Loucy (cell line): Measurements from ENCODE around the gene PRRG3.

Experiments used
- H2AFZ ChIP-seq: fragments of 200-600 bp; sonication (generic); 2 replicates; pipeline ENCODE4 v1.6.0; 2016; ENCODE audit warnings: antibody characterized with exemption, mild to moderate bottlenecking, low read length, moderate library complexity
- H3F3A ChIP-seq: fragments of 200-600 bp; 2 replicates; pipeline ENCODE4 v1.6.0; 2016; ENCODE audit warnings: antibody characterized with exemption, low read depth, mild to moderate bottlenecking
- H3K27me3 ChIP-seq: fragments of 200-600 bp; sonication (generic); 2 replicates; pipeline ENCODE4 v1.6.1; 2014; ENCODE audit warnings: low read length, mild to moderate bottlenecking; ENCODE audit not compliant: insufficient read depth, poor library complexity, severe bottlenecking
- H3K36me3 ChIP-seq: fragments of 200-600 bp; sonication (generic); 2 replicates; pipeline ENCODE4 v1.6.1; 2016; ENCODE audit warnings: low read length; ENCODE audit not compliant: insufficient read depth
- H3K4me1 ChIP-seq: fragments of 200-600 bp; sonication (generic); 2 replicates; pipeline ENCODE4 v1.5.1; 2014; ENCODE audit warnings: low read length, mild to moderate bottlenecking; ENCODE audit not compliant: insufficient read depth, poor library complexity, severe bottlenecking
- H3K4me2 ChIP-seq: fragments of 200-600 bp; sonication (generic); 2 replicates; pipeline ENCODE4 v1.6.0; 2014; ENCODE audit warnings: antibody characterized with exemption, low read length, low read depth, mild to moderate bottlenecking; ENCODE audit not compliant: poor library complexity, severe bottlenecking
- H3K4me3 ChIP-seq: fragments of 200-600 bp; sonication (generic); 2 replicates; pipeline ENCODE4 v1.5.1; 2014; ENCODE audit warnings: low read length, mild to moderate bottlenecking, mixed read lengths; ENCODE audit not compliant: poor library complexity, severe bottlenecking
- H3K79me2 ChIP-seq: fragments of 200-600 bp; sonication (generic); 2 replicates; pipeline ENCODE4 v1.6.1; 2014; ENCODE audit warnings: low read length; ENCODE audit not compliant: insufficient read depth
- H3K9ac ChIP-seq: fragments of 200-600 bp; sonication (generic); 2 replicates; pipeline ENCODE4 v1.6.0; 2014; ENCODE audit warnings: mild to moderate bottlenecking, low read depth, low read length, moderate library complexity; ENCODE audit not compliant: poor library complexity, severe bottlenecking
- H3K9me2 ChIP-seq: fragments of 200-600 bp; sonication (generic); replicated peaks from 2 replicates; pipeline ENCODE4 v1.6.1; 2016; ENCODE audit warnings: low read depth, low read length, mixed read lengths
- H3K9me3 ChIP-seq: fragments of 200-600 bp; sonication (generic); 2 replicates; pipeline ENCODE4 v1.6.1; 2014; ENCODE audit warnings: mild to moderate bottlenecking, antibody characterized with exemption, low read length, low read depth; ENCODE audit not compliant: insufficient read depth
- H4K20me1 ChIP-seq: fragments of 200-600 bp; sonication (generic); 2 replicates; pipeline ENCODE4 v1.6.0; 2014; ENCODE audit warnings: antibody characterized with exemption, low read length, mild to moderate bottlenecking; ENCODE audit not compliant: insufficient read depth, poor library complexity, severe bottlenecking
- CTCF ChIP-seq: fragments of 200-600 bp; sonication (generic); conservative IDR thresholded peaks from 2 replicates; pipeline ENCODE4 v1.5.1; 2014; ENCODE audit warnings: mild to moderate bottlenecking, antibody characterized with exemption, low read length
- EZH2phosphoT487 ChIP-seq: fragments of 200-600 bp; IDR thresholded peaks from 2 replicates; pipeline ENCODE4 v1.6.1; 2018; ENCODE audit warnings: antibody characterized with exemption, mild to moderate bottlenecking, moderate library complexity, borderline replicate concordance

PRRG3 gene

GRCh38 chrX:151699746-151700145 lies 4.5 kb downstream of the PRRG3 start:
- no peak overlapping the region for H3K4me2 ChIP-seq
- H3F3A ChIP-seq: no peaks in the 10 kb centered on the region
- no peak for TF ChIP-seq EZH2phosphoT487
- no peak for TF ChIP-seq CTCF
- H3K4me3 ChIP-seq: no peak overlapping the region
- no peaks in the 10 kb centered on the region for H3K79me2 ChIP-seq
- H3K9me3 ChIP-seq: no peaks in the 10 kb centered on the region
- no peaks in the 10 kb centered on the region for H3K36me3 ChIP-seq
- H3K27me3 ChIP-seq: no peaks in the 10 kb centered on the region
- H4K20me1 ChIP-seq: no peaks in the 10 kb centered on the region
- no peaks in the 10 kb centered on the region for H3K4me1 ChIP-seq
- H3K9ac ChIP-seq: no peak overlapping the region
- no peak overlapping the region for H2AFZ ChIP-seq
- no peaks in the 10 kb centered on the region for H3K9me2 ChIP-seq

GRCh38 chrX:151700581-151700980 lies 5.3 kb downstream of the PRRG3 start:
- Histone ChIP-seq H3K36me3 (no peaks in the 10 kb centered on the region), H3K4me3 (no peak overlapping the region), H3K4me1 (no peaks in the 10 kb centered on the region), H3K9me3 (no peaks in the 10 kb centered on the region), H4K20me1 (no peaks in the 10 kb centered on the region), H3K79me2 (no peaks in the 10 kb centered on the region), H3K9me2 (no peaks in the 10 kb centered on the region), H3K4me2 (no peak overlapping the region), H2AFZ (no peak overlapping the region), H3F3A (no peaks in the 10 kb centered on the region), H3K9ac (no peak overlapping the region), H3K27me3 (no peaks in the 10 kb centered on the region)
- no peak for TF ChIP-seq CTCF
- TF ChIP-seq EZH2phosphoT487: no peak

GRCh38 chrX:151701071-151701470 lies 5.8 kb downstream of the PRRG3 start:
- no peaks in the 10 kb centered on the region for H3K79me2 ChIP-seq
- H4K20me1 ChIP-seq: no peaks in the 10 kb centered on the region
- H3K36me3 ChIP-seq: no peaks in the 10 kb centered on the region
- H3K4me1 ChIP-seq: no peaks in the 10 kb centered on the region
- H3K9me3 ChIP-seq: no peaks in the 10 kb centered on the region
- H3K27me3 ChIP-seq: no peaks in the 10 kb centered on the region
- H3F3A ChIP-seq: no peaks in the 10 kb centered on the region
- H3K9ac ChIP-seq: no peak overlapping the region
- no peaks in the 10 kb centered on the region for H3K9me2 ChIP-seq
- no peak overlapping the region for H3K4me3 ChIP-seq
- TF ChIP-seq CTCF: no peak
- no peak for TF ChIP-seq EZH2phosphoT487
- H3K4me2 ChIP-seq: no peak overlapping the region
- no peak overlapping the region for H2AFZ ChIP-seq
